Trophoblast cell (in vitro differentiated cells and primary cell): ENCODE data around the gene DDX39B.

Experiments
- DNase-seq, 2 donors: peaks; one replicate each; pipeline ENCODE4 v3.0.0-alpha.2; 2016
- H2AFZ ChIP-seq: 2 replicates; pipeline ENCODE4 v1.6.1; 2013; ENCODE audit warnings: low read length, moderate library complexity, mild to moderate bottlenecking; ENCODE audit not compliant: insufficient read depth, poor library complexity
- H2AK5ac ChIP-seq: 2 replicates; pipeline ENCODE4 v1.6.1; 2013; ENCODE audit warnings: mild to moderate bottlenecking, low read length
- H2BK120ac ChIP-seq: 2 replicates; pipeline ENCODE4 v1.6.1; 2013; ENCODE audit warnings: low read length, mild to moderate bottlenecking, moderate library complexity; ENCODE audit not compliant: insufficient read depth, poor library complexity
- H2BK12ac ChIP-seq: 2 replicates; pipeline ENCODE4 v1.6.1; 2013; ENCODE audit warnings: mild to moderate bottlenecking, low read length, moderate library complexity
- H2BK5ac ChIP-seq: 2 replicates; pipeline ENCODE4 v1.6.1; 2013; ENCODE audit warnings: low read length, low read depth, moderate library complexity, mild to moderate bottlenecking; ENCODE audit not compliant: poor library complexity
- H3K14ac ChIP-seq: 2 replicates; pipeline ENCODE4 v1.6.1; 2013; ENCODE audit warnings: mild to moderate bottlenecking, low read length
- H3K18ac ChIP-seq: 2 replicates; pipeline ENCODE4 v1.6.1; 2013; ENCODE audit warnings: mild to moderate bottlenecking, low read length
- H3K23ac ChIP-seq: 2 replicates; pipeline ENCODE4 v1.6.1; 2013; ENCODE audit warnings: low read length
- H3K27ac ChIP-seq: 2 replicates; pipeline ENCODE4 v1.5.1; 2013; ENCODE audit warnings: low read depth, mild to moderate bottlenecking, inconsistent platforms, low read length, moderate library complexity
- H3K27me3 ChIP-seq: 2 replicates; pipeline ENCODE4 v1.6.1; 2013; ENCODE audit warnings: inconsistent platforms, mild to moderate bottlenecking, low read length, moderate library complexity; ENCODE audit not compliant: insufficient read depth
- H3K36me3 ChIP-seq, 2 experiments: 1 replicate in 1 of 2; 2 replicates in 1 of 2; pipeline ENCODE4 v1.6.1; 2013; ENCODE audit warnings: low read length in 2 of 2, mild to moderate bottlenecking in 2 of 2, moderate library complexity in 1 of 2; ENCODE audit not compliant: insufficient read depth in 2 of 2, control insufficient read depth in 1 of 2
- H3K4ac ChIP-seq: 2 replicates; pipeline ENCODE4 v1.6.1; 2013; ENCODE audit warnings: low read depth, mild to moderate bottlenecking, low read length, moderate library complexity
- H3K4me1 ChIP-seq, 2 experiments: 1 replicate in 1 of 2; 2 replicates in 1 of 2; pipeline ENCODE4 v1.6.1; 2013; ENCODE audit warnings: low read length in 2 of 2, mild to moderate bottlenecking in 2 of 2, moderate library complexity in 1 of 2; ENCODE audit not compliant: insufficient read depth in 2 of 2, control insufficient read depth in 1 of 2
- H3K4me2 ChIP-seq: 2 replicates; pipeline ENCODE4 v1.6.1; 2013; ENCODE audit warnings: inconsistent platforms, mild to moderate bottlenecking, low read length, moderate library complexity
- H3K4me3 ChIP-seq: 2 replicates; pipeline ENCODE4 v1.5.1; 2013; ENCODE audit warnings: mild to moderate bottlenecking, low read depth, low read length, inconsistent platforms
- H3K79me1 ChIP-seq: one replicate; pipeline ENCODE4 v1.6.1; 2013; ENCODE audit warnings: low read length
- H3K79me2 ChIP-seq: 2 replicates; pipeline ENCODE4 v1.6.1; 2013; ENCODE audit warnings: low read length, mild to moderate bottlenecking; ENCODE audit not compliant: control insufficient read depth, insufficient read depth, poor library complexity
- H3K9ac ChIP-seq: 2 replicates; pipeline ENCODE4 v1.6.1; 2013; ENCODE audit warnings: mild to moderate bottlenecking, low read length
- H3K9me3 ChIP-seq: 2 replicates; pipeline ENCODE4 v1.6.1; 2013; ENCODE audit warnings: low read depth, mild to moderate bottlenecking, control low read depth, inconsistent platforms, low read length; ENCODE audit not compliant: insufficient read depth
- H4K12ac ChIP-seq: 2 replicates; pipeline ENCODE4 v1.6.1; 2013; ENCODE audit warnings: low read depth, mild to moderate bottlenecking, low read length, moderate library complexity
- H4K8ac ChIP-seq: 2 replicates; pipeline ENCODE4 v1.6.1; 2013; ENCODE audit warnings: low read depth, mild to moderate bottlenecking, low read length, moderate library complexity
- H4K91ac ChIP-seq: one replicate; pipeline ENCODE4 v1.6.1; 2013; ENCODE audit warnings: low read depth, mild to moderate bottlenecking, low read length, moderate library complexity
- WGBS: extraction: QIAGEN DNeasy Blood & Tissue Kit; methylation state at CpG from one replicate; pipeline ENCODE4 v1.1.7; 2013; ENCODE audit warnings: missing lambda C conversion rate; ENCODE audit not compliant: insufficient read length, insufficient coverage; ENCODE audit errors: extremely low coverage; 5-methylcytosine and 5-hydroxymethylcytosine counted together

DDX39B gene

DNA sequence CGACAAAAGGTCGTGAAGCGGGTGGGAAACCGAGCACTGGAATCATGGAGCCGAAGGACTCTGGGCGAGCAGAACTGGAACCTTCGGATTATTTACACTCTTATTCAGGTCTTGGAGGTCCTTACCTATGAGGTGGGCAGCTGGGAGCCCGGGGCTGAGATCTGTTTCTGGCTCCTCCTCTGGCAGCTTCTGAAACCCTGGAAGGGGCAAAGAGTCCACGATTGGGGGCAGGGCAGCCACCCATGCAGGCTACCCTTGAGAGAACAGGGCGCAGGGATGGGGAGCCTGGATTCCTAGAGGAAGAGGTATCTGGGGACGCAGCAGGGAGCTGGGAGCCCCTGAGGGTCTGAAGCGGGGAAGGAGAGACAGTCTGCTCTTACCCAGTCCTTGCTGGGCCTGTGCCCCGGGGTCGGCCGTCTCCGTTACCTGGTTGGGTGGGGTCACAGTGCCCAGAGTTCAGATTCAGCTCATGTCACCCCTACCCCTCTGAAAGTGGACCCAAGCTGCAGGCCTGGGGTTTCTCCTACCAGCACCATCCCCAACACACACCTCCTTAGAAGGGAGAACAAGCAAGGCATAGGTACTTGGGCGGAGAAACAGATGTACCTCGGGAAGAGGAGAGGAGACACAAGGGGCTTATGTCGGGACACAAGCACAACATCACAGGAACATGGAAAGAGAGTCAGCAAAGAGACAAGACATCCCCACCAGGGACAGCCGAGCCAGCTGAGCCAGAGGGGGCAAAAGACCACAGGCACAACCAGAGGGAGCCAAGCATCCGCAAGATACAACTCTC lies 39.8 kb upstream of the DDX39B start:
- peak overlapping the region; percentile 54 for H3K18ac ChIP-seq
- peaks cover 31 to 37% of the 10 kb centered on the region in 2 experiments for H3K4me1 ChIP-seq
- no peak overlapping the region for H3K23ac ChIP-seq
- H2BK5ac ChIP-seq, result no peak overlapping the region
- peak overlapping the region; percentile 93 for H2AFZ ChIP-seq
- H3K9me3 ChIP-seq, result no peaks in the 10 kb centered on the region
- no peak overlapping the region for H2BK12ac ChIP-seq
- peak overlapping the region; percentile 75 for H2BK120ac ChIP-seq
- peak overlapping the region; percentile 33 for H2AK5ac ChIP-seq
- peak overlapping the region; percentile 72 for H4K12ac ChIP-seq
- no peak for DNase-seq
- H4K8ac ChIP-seq, result peak overlapping the region; percentile 95
- H3K27me3 ChIP-seq, result no peaks in the 10 kb centered on the region
- peak overlapping the region; percentile 87 for H4K91ac ChIP-seq
- peaks cover 6% of the 10 kb centered on the region for H3K79me2 ChIP-seq
- H3K4me2 ChIP-seq, result peak overlapping the region; percentile 63
- peak overlapping the region; percentile 80 for H3K14ac ChIP-seq
- H3K9ac ChIP-seq, result peak overlapping the region; percentile 70
- H3K36me3 ChIP-seq, result no peaks in the 10 kb centered on the region
- peak overlapping the region; percentile 77 for H3K4me3 ChIP-seq
- WGBS, result no CpG with 5 or more reads among the region's 21 CpGs
- H3K4ac ChIP-seq, result peak overlapping the region; percentile 29
- H3K27ac ChIP-seq, result peak overlapping the region; percentile 15
- peaks cover 30% of the 10 kb centered on the region for H3K79me1 ChIP-seq

DNA sequence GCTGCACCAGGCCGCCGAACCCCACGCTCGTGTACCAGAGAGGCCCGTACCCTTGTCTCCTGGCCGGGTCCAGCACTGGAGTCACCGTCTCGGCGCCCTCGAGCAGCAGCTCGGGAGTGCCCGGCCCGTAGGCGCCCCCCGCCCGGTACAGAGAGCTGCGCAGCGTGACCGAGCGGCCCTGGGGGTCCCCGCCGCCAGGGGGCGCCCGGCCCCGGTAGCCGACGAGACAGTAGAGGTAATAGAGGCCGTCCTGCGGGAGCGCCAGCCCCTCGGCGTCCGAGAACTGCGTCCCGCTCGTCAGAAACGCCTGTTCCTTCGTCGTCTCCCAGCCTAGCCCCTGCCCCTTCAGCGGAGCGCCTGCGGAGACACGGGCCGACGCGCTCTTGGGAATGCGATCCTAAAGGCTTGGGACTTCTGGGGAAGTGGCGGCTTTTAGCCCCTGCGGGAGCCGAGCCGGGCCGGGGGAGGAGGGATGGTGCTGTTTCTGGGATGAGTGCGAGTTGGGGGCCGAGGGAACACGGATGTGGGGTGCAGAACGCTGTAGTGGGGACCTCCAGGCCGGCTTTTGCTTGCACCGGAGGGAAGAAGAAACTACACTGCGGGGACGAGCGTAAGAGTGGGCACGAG lies 39.1 kb upstream of the DDX39B start:
- H2AFZ ChIP-seq, result peak overlapping the region; percentile 93
- H3K23ac ChIP-seq, result no peak overlapping the region
- H3K9me3 ChIP-seq, result no peaks in the 10 kb centered on the region
- H2BK5ac ChIP-seq, result peak overlapping the region; percentile 29
- H3K4me1 ChIP-seq, result peaks cover 36 to 42% of the 10 kb centered on the region in 2 experiments
- peaks cover 6% of the 10 kb centered on the region for H3K79me2 ChIP-seq
- peak; percentile 57 to 76 for DNase-seq
- H3K18ac ChIP-seq, result peak overlapping the region; percentile 86
- WGBS, result no CpG with 5 or more reads among the region's 62 CpGs
- H3K14ac ChIP-seq, result peak overlapping the region; percentile 83
- H3K4me3 ChIP-seq, result peak overlapping the region; percentile 77
- peak overlapping the region; percentile 94 for H2BK12ac ChIP-seq
- peak overlapping the region; percentile 95 for H4K8ac ChIP-seq
- no peaks in the 10 kb centered on the region for H3K27me3 ChIP-seq
- peaks cover 30% of the 10 kb centered on the region for H3K79me1 ChIP-seq
- peak overlapping the region; percentile 15 for H3K27ac ChIP-seq
- no peaks in the 10 kb centered on the region for H3K36me3 ChIP-seq
- H3K4ac ChIP-seq, result peak overlapping the region; percentile 62
- peak overlapping the region; percentile 87 for H4K91ac ChIP-seq
- peak overlapping the region; percentile 73 for H4K12ac ChIP-seq
- peak overlapping the region; percentile 77 for H2AK5ac ChIP-seq
- peak overlapping the region; percentile 88 for H2BK120ac ChIP-seq
- peak overlapping the region; percentile 63 for H3K4me2 ChIP-seq
- peak overlapping the region; percentile 70 for H3K9ac ChIP-seq

GRCh38 chr6:31580438-31580740 lies 38.6 kb upstream of the DDX39B start:
- H4K91ac ChIP-seq, result peak overlapping the region; percentile 87
- no peaks in the 10 kb centered on the region for H3K36me3 ChIP-seq
- peak overlapping the region; percentile 57 for H3K4me3 ChIP-seq
- peak overlapping the region; percentile 77 for H2AK5ac ChIP-seq
- H2BK5ac ChIP-seq, result peak overlapping the region; percentile 13
- no peak overlapping the region for H3K23ac ChIP-seq
- peak overlapping the region; percentile 62 for H3K4ac ChIP-seq
- whole genome bisulfite sequencing, result no CpG with 5 or more reads among the region's 11 CpGs
- H2BK120ac ChIP-seq, result peak overlapping the region; percentile 88
- H3K9ac ChIP-seq, result no peak overlapping the region
- H2AFZ ChIP-seq, result peak overlapping the region; percentile 75
- peak overlapping the region; percentile 63 for H3K4me2 ChIP-seq
- peak overlapping the region; percentile 90 for H4K8ac ChIP-seq
- no peaks in the 10 kb centered on the region for H3K9me3 ChIP-seq
- H4K12ac ChIP-seq, result peak overlapping the region; percentile 73
- no peaks in the 10 kb centered on the region for H3K27me3 ChIP-seq
- peak overlapping the region; percentile 86 for H3K18ac ChIP-seq
- no peak for DNase-seq
- peaks cover 34% of the 10 kb centered on the region for H3K79me1 ChIP-seq
- H3K4me1 ChIP-seq, result peaks cover 41 to 48% of the 10 kb centered on the region in 2 experiments
- H3K27ac ChIP-seq, result no peak overlapping the region
- peak overlapping the region; percentile 94 for H2BK12ac ChIP-seq
- H3K79me2 ChIP-seq, result peaks cover 6% of the 10 kb centered on the region
- H3K14ac ChIP-seq, result peak overlapping the region; percentile 83

DNA sequence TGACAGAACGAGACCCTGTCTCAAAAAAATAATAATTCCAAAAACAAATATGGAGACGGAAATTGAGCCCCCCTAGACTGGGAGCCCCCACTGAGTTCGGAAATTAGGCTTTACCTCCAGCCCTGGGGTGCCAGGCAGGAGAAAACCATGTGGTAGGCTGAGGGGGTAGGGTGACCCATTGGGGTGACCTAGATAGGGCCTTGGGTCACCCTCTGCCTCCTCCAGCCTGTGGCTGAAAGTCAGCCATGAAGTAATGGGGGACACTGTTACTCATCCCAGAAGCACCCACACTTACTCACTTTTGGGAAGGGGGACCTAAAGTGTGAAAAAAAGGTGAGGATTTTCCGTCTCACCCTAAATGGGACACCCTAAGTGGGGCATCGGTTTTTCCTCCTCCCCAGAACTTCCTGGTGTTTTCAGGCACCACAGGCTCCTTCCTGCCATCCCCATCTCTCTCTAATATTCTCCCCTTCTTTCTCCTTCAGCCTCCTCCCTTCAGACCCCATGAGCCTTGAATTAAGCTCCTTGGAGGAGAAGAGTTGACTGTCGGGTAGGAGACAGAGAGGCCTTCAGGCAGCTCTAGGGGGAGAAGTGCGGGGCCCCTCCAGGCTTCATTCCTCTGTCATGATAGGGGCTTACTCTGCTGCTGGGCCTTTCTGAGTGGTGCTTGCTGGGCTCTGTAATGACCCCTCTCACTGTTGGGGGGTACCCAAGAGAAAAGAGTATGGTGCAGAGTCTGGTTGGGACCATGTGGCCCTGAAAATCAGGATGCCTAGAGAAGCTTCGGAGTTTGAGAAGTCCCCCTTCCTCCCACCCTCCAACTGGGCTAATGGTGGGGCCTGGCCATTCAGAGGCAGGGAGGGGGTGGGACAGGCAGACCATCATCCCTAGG lies 38.0 kb upstream of the DDX39B start:
- no peak overlapping the region for H3K27ac ChIP-seq
- H3K23ac ChIP-seq, result no peak overlapping the region
- no peak overlapping the region for H2AFZ ChIP-seq
- no peak overlapping the region for H3K4ac ChIP-seq
- H3K4me1 ChIP-seq, result peaks cover 47 to 53% of the 10 kb centered on the region in 2 experiments
- H3K18ac ChIP-seq, result no peak overlapping the region
- no peaks in the 10 kb centered on the region for H3K36me3 ChIP-seq
- no peaks in the 10 kb centered on the region for H3K9me3 ChIP-seq
- no peak overlapping the region for H3K14ac ChIP-seq
- WGBS, result no CpG with 5 or more reads among the region's 8 CpGs
- H2BK12ac ChIP-seq, result peak overlapping the region; percentile 94
- no peak overlapping the region for H3K9ac ChIP-seq
- H4K12ac ChIP-seq, result no peak overlapping the region
- H4K91ac ChIP-seq, result peak overlapping the region; percentile 31
- peak overlapping the region; percentile 63 for H3K4me2 ChIP-seq
- H2BK120ac ChIP-seq, result no peak overlapping the region
- H3K4me3 ChIP-seq, result no peak overlapping the region
- no peak for DNase-seq
- no peak overlapping the region for H2BK5ac ChIP-seq
- H3K79me1 ChIP-seq, result peaks cover 39% of the 10 kb centered on the region
- H3K27me3 ChIP-seq, result no peaks in the 10 kb centered on the region
- H3K79me2 ChIP-seq, result peaks cover 6% of the 10 kb centered on the region
- peak overlapping the region; percentile 3 for H2AK5ac ChIP-seq
- H4K8ac ChIP-seq, result no peak overlapping the region
